Bronchial epithelial cell (primary cell): ENCODE measurements around the gene UCP3. TPM values are rescaled to one million over a fixed set of nuclear protein-coding genes. Genes with fewer than 3 reads are reported as not detected.

Experiments used
- DNase-seq: peaks from one replicate; pipeline ENCODE4 v3.0.0-alpha.2; 2010; ENCODE audit warnings: low read depth
- FAIRE-seq: peaks from 2 replicates; lab custom pipeline; 2011; peaks lifted over from hg19 to GRCh38; lab: Jason Lieb, UNC
- H3K27me3 ChIP-seq: 2 replicates; pipeline ENCODE4 v1.5.1; 2011; ENCODE audit warnings: low read length; ENCODE audit not compliant: control insufficient read depth, insufficient read depth
- H3K36me3 ChIP-seq: 2 replicates; pipeline ENCODE4 v1.5.1; 2011; ENCODE audit warnings: low read length; ENCODE audit not compliant: control insufficient read depth, insufficient read depth
- H3K4me3 ChIP-seq: 2 replicates; pipeline ENCODE4 v1.5.1; 2011; ENCODE audit warnings: mild to moderate bottlenecking, low read depth, low read length, control low read depth
- total RNA-seq: library from RNA; depleted of rRNA; stranded (reverse); fragments of >200 nt; gene quantifications from 2 replicates; pipeline ENCODE4 v1.2.1, GENCODE V29; 2014
- TF ChIP-seq, protein P1 (sequence below): IDR thresholded peaks from 2 replicates; pipeline ENCODE4 v1.5.1; 2011; ENCODE audit warnings: mild to moderate bottlenecking, moderate library complexity, low read length, control low read depth, inconsistent platforms; ENCODE audit not compliant: insufficient read depth, severe bottlenecking

The UCP3 gene
- total RNA-seq, 1 donor from 2014 or later: under 0.01 TPM

DNA sequence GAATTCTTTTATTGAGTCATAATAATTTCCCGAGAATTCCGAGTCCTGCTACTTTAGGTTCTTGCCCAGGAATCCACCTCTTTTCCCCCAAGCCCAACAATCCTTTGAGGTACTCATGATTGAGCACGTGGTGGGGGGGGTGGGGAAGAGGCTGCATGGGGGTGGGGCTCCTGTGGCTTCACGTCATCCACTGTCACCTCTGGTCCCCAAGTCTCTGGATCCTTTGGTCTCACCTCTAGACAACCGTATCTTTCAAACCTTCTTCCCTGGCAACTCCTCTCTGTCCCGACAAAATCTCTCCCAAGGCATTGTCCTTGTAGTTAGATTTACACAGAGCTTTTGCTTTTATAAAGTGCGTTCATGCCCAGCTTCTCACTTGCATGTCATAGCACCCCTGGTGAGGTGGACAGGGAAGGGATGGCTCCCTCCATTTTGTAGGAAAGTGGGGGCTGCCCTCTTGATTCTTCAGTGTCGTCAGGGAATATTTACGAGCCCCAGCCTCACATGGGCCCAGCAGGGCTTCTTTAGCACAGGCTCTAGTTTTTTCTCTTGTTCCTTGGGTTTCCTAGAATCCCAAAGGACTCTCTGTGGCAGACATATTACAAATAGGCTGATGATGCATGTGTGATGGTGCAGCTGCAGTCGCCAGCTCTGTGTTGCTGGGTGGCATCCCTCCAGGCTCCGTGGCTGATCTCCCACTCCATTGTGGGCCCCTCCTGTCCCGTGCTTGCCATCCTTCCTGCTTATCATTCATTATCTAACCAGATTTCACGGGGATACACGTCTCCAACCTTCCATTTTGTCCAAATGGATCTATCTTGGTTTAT is 8.4 kb downstream of the UCP3 start:
- DNase-seq: no peak
- H3K4me3 ChIP-seq: no peak overlapping the region
- no peaks in the 10 kb centered on the region for H3K27me3 ChIP-seq
- FAIRE-seq: no peak
- H3K36me3 ChIP-seq: no peaks in the 10 kb centered on the region
- TF ChIP-seq, protein P1, sequence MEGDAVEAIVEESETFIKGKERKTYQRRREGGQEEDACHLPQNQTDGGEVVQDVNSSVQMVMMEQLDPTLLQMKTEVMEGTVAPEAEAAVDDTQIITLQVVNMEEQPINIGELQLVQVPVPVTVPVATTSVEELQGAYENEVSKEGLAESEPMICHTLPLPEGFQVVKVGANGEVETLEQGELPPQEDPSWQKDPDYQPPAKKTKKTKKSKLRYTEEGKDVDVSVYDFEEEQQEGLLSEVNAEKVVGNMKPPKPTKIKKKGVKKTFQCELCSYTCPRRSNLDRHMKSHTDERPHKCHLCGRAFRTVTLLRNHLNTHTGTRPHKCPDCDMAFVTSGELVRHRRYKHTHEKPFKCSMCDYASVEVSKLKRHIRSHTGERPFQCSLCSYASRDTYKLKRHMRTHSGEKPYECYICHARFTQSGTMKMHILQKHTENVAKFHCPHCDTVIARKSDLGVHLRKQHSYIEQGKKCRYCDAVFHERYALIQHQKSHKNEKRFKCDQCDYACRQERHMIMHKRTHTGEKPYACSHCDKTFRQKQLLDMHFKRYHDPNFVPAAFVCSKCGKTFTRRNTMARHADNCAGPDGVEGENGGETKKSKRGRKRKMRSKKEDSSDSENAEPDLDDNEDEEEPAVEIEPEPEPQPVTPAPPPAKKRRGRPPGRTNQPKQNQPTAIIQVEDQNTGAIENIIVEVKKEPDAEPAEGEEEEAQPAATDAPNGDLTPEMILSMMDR: no peak

DNA sequence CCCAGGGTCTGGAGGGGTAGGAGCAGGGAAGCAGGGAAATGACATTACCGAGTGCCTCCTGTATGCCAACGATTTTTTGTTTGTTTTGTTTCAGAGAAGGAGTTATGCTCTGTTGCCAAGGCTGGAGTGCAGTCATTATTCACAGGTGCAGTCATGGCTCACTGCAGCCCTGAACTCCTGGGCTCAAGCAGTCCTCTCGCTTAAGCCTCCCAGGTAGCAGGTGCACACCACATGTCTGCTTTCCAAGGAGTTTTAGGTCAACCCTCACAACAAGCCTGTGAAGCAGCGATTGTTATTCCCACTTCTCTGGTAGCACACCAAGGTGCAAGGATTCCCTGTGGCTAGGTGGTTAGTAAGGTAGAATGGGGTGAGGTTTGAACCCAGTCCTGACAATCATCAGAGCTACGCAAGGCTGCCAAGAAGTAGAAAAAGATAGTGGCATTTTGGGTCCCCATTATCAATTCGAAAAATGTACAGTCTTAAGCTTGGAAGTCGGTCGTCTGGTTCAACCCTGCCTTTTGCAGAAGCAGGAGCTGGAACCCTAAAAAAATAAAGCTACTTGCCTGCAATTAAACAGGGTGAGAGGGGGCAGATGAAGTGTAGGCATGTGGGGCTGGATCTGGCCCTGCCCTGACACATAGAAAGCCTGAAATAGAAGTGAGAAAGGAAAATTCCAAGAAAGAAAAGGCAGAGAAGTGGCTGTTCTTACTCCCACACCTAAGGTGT is 9.1 kb downstream of the UCP3 start:
- FAIRE-seq (no peak), DNase-seq (no peak)
- TF ChIP-seq, protein P1: no peak

DNA sequence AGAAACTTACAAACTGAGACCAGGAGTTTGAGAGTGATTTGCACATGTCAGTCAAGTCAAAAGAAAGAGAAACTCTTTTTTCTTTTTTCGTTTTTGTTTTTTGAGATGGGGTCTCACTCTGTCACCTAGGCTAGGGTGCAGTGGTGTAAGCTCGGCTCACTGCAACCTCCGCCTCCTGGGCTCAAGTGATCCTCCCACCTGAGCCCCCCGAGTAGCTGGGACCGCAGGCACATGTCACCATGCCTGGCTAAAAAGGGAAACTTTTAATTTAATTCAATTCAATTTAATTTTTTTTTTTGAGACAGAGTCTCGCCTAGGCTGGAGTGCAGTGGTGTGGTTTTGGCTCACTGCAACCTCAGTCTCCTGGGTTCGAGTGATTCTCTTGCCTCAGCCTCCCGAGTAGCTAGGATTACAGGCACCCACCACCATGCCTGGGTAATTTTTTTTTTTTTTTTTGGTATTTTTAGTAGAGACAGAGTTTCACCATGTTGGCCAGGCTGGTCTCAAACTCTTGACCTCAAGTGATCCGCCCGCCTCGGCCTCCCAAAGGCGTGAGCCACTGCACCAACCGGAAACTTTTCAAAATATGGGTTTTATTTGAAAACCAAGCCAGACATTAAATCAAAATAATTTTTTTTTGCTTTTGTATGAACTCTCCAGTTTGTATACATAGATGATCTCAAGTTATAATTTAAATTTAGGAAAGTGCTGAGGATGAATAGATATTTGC is 9.9 kb downstream of the UCP3 start:
- TF ChIP-seq, protein P1: no peak
- Histone ChIP-seq H3K27me3 (no peaks in the 10 kb centered on the region), H3K36me3 (no peaks in the 10 kb centered on the region), H3K4me3 (no peak overlapping the region)
- DNase-seq (no peak), FAIRE-seq (no peak)

More for the DNA sequence above, 9.1 kb downstream of the UCP3 start:
- H3K27me3 ChIP-seq: no peaks in the 10 kb centered on the region
- no peaks in the 10 kb centered on the region for H3K36me3 ChIP-seq
- no peak overlapping the region for H3K4me3 ChIP-seq

DNA sequence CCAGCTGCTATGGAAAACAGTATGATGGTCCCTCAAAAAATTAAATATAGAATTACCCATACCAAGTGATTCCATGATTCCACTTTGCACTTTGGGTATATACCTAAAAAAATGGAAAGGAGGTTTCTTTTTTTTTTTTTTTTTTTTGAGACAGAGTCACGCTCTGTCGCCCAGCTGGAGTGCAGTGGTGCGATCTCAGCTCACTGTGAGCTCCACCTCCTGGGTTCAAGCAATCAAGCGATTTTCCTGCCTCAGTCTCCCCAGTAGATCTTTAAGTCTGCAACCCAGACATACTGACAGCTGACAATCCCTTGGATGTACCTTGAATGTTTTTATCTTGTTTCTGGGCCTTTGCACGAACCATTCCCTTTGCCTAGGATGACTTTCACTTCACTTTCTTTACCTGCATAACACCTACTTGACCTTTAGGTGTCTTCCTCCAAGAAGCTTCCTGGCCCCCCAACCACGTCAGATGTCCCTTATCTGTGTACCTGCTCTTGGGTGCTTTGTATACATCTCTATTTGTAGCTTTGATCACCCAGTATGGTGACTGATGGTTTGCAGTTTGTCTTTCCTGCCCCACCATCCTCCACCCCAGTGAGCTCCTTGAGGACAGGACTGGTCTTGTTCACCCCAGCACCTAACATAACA is 11.6 kb downstream of the UCP3 start:
- no peak for DNase-seq
- TF ChIP-seq, protein P1: no peak
- H3K27me3 ChIP-seq: no peaks in the 10 kb centered on the region
- no peak overlapping the region for H3K4me3 ChIP-seq
- FAIRE-seq: no peak
- H3K36me3 ChIP-seq: no peaks in the 10 kb centered on the region

DNA sequence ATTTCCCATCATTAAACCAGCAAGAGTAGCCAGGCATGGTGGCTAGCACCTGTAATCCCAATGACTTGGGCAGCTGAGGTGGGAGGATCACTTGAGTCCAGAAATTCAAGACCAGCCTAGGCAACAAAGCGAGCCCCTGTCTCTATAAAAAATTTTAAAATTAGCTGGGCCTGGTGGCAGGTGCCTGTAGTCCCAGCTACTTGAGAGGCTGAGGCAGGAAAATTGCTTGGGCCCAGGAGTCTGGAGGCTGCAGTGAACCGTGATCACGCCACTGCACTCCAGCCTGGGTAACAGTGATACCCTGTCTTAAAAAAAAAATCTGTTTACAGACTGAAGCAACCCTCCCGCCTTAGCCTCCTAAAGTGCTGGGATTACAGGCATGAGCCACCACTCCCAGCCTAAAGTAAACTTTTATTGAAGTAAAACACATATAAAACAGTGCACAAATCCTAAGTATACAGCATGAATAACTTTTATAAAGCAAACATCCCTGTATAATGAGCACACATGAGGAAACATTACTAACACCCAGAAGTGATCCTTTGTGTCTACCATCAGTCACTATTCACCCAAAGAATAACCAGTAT is 12.6 kb downstream of the UCP3 start:
- no peak for DNase-seq
- Histone ChIP-seq H3K36me3 (no peaks in the 10 kb centered on the region), H3K27me3 (no peaks in the 10 kb centered on the region), H3K4me3 (no peak overlapping the region)
- FAIRE-seq: no peak
- TF ChIP-seq, protein P1: no peak
